ENCODE data around the gene SPAG4.

Gene SPAG4

DNA sequence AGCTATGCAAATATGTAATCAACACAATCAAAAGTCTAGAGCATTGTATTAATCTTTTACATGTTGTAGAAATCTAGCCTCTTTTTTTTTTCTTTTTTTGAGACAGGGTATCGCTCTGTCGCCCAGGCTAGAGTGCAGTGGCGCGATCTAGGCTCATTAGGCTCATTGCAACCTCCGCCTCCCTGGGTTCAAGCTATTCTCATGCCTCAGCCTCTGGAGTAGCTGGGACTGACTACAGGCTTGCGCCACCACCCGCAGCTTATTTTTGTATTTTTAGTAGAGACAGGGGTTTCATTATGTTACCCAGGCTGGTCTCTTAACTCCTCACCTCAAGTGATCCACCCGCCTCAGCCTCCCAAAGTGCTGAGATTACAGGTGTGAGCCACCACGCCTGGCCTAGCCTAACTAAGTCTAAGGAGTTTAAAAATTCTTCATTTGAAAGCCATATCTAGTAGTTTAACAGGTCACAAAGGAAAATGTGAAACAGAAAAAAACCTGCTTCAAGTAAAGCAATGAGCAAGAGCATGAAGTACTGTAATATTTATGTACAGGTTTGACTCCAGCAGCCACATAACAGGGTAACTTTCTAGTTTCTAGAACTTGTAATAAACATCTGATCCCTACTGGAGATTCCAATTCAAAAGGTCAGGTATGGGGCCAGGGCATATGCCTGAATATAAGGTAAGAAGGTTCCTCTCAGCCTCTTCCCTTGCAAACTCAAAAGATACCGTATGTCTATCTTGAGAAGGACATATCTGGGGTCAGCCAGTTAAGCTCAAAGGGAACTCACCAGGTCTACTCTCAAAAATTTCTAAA lies 44.7 kb downstream of the SPAG4 start:
- DNase-seq: peak in 1 of 5 donors; percentile 5

DNA sequence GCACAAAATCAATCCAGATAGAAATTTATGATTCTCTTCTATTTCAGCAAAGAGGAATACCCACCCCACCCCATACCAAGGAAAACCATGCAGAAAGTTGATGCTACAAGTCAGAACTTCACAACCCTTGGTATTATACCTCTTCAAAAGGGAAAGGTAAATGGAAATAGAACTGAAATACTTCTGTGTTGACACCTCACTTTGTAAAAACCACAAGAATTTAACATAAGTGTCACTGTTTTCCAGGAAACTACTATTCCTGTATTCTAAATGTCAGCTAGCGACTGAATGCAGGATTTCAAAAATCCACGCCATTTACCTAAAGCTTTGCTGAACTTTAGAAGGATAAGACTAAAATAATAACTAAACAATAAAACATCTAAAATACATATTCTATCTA lies 45.4 kb downstream of the SPAG4 start:
- peak in 1 of 5 donors; percentile 46 for DNase-seq

DNA sequence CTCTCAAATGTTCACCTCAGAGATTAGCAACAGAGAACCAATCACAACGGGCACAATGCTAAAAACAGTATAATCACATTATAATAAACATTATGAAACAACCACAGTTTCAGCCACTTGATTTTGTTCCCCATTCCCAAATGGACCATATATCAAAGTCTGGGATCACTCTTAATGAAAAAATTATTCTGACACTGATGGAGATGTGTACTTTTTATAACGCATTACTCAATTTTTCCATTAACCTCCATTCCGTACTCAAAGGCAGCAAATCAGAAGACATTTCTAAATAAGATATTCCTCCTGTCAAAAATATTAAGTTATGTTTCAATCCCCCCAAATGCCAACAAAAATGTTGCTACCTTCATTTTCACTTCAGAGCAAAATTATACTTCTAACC lies 46.3 kb downstream of the SPAG4 start:
- no peak for DNase-seq

DNA sequence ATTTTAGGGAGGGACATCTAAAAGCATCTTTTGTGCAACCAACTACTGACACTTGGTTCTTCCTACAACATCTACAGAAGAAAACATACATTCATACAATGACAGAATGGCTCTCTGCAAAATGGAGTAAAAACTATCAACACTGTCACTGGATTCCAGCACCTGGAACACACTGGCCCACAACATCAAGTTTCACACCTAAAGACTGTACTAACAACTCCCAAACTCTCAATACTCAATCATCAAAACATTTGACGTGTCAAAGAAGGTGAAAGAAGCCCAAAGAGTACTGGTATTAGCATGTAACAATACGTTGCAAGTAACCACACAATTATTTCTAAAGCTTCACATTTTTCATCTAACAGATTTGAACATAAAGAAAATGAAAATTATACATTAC lies 46.9 kb downstream of the SPAG4 start:
- peak in 1 of 5 donors; percentile 23 for DNase-seq

- DNase-seq: peak; percentile 48 to 71 (median 53)
Observed at GRCh38 chr20:35663516-35664465, 48.2 kb downstream of the SPAG4 start.

DNA sequence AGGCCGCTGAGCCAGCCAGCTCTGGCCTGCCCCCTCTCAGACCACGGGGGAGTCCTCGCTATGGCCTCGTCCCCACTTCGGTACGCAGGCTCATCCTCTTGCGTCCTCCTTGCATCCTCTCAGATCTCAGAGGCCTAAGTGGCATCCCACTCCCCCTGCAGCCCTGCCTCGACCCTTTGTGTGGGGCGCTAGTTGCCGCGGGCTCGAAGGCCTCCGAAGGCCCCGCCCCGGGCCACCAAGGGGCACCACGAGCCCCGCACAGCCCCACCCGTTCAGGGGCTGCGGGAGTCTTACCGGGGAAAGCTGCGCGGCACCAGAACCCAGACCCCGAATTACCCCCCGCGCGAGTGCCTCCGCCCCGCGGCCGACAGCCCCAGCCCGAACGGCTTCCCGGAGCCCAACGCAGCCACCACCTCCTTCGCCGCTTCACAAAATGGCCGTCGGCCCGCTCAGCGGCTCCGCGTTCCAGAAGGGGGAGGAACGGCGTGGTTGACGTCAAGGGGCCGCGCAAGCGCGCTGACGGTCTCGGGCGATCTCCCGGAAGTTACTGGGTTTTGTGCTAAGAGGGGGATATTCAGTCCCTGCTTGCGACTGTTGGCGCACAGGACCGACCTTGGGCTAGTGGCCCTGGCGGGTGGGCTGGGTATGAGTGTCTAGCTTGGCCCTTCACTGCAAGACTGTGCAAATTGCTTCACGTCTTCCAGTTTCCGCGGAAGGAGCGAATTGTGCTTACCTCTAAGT lies 49.0 kb downstream of the SPAG4 start, which contains the start of the genes CPNE1 and RBM12:
TSS of gene CPNE1 (minus strand) at position 435 of the 741 bp plus-strand sequence. CDS start 31,977 bp downstream, outside the sequence.
TSS of gene RBM12 (minus strand) at position 435 of the 741 bp plus-strand sequence. CDS start 9,578 bp downstream, outside the sequence.
- peak; percentile 85 to 92 (median 91) for DNase-seq

DNA sequence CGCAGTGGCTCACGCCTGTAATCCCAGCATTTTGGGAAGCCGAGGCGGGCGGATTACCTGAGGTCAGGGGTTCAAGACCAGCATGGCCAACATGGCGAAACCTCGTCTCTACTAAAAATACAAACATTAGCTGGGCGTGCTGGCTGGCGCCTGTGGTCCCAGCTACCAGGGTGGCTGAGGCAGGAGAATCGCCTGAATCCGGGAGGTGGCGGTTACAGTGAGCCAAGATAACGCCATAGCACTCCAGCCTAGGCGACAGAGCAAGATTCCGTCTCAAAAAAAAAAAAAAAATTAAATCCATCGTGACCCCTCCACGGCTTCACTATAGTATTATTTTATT lies 50.3 kb downstream of the SPAG4 start:
- no peak for DNase-seq

- DNase-seq: no peak
Observed at GRCh38 chr20:35669221-35669620, 53.6 kb downstream of the SPAG4 start.

- no peak for DNase-seq
Observed at GRCh38 chr20:35669681-35670080, 54.1 kb downstream of the SPAG4 start.

Measured in T-helper 1 cell (primary cell).